ENCODE results near the gene CWF19L2.
"Not testable (repeated sequence)": the region's sequence is repeated elsewhere in the genome, so short reads cannot be mapped to it uniquely, and the experiment has no call there.

CWF19L2 gene

GRCh38 chr11:107430525-107430924, 27.1 kb downstream of the CWF19L2 start:
- no peak for DNase-seq

GRCh38 chr11:107427569-107428180, 29.9 kb downstream of the CWF19L2 start:
- DNase-seq = no peak

GRCh38 chr11:107413352-107413751, 44.3 kb downstream of the CWF19L2 start:
- DNase-seq = no peak

GRCh38 chr11:107408762-107409211, 48.8 kb downstream of the CWF19L2 start:
- no peak for DNase-seq

GRCh38 chr11:107405260-107405659, 52.4 kb downstream of the CWF19L2 start:
- DNase-seq = no peak

- not testable (repeated sequence) for DNase-seq
Observed at GRCh38 chr11:107401131-107401530, 56.5 kb downstream of the CWF19L2 start.

- DNase-seq = no peak
Observed at GRCh38 chr11:107397357-107397756, 60.3 kb downstream of the CWF19L2 start.

GRCh38 chr11:107392611-107393010, 65.0 kb downstream of the CWF19L2 start:
- DNase-seq = no peak

- not testable (repeated sequence) for DNase-seq
Observed at GRCh38 chr11:107390701-107391100, 66.9 kb downstream of the CWF19L2 start.

GRCh38 chr11:107387666-107388065, 70.0 kb downstream of the CWF19L2 start:
- DNase-seq = no peak

GRCh38 chr11:107385361-107385981, 72.2 kb downstream of the CWF19L2 start:
- no peak for DNase-seq

- DNase-seq = no peak
Observed at GRCh38 chr11:107384144-107384852, 73.3 kb downstream of the CWF19L2 start.

- no peak for DNase-seq
Observed at GRCh38 chr11:107372439-107372838, 85.2 kb downstream of the CWF19L2 start.

- DNase-seq = no peak
Observed at GRCh38 chr11:107370390-107370789, 87.2 kb downstream of the CWF19L2 start.

- no peak for DNase-seq
Observed at GRCh38 chr11:107359701-107360100, 97.9 kb downstream of the CWF19L2 start.

- no peak for DNase-seq
Observed at GRCh38 chr11:107357877-107358276, 99.7 kb downstream of the CWF19L2 start.

- DNase-seq = no peak
Observed at GRCh38 chr11:107354780-107355179, 102.8 kb downstream of the CWF19L2 start.

- DNase-seq = no peak
Observed at GRCh38 chr11:107337917-107338316, 119.7 kb downstream of the CWF19L2 start.

GRCh38 chr11:107331728-107332127, 125.9 kb downstream of the CWF19L2 start:
- DNase-seq = no peak

- no peak for DNase-seq
Observed at GRCh38 chr11:107329164-107329563, 128.5 kb downstream of the CWF19L2 start.

- no peak for DNase-seq
Observed at GRCh38 chr11:107316426-107316825, 141.2 kb downstream of the CWF19L2 start.

- DNase-seq = no peak
Observed at GRCh38 chr11:107307991-107308390, 149.6 kb downstream of the CWF19L2 start.

GRCh38 chr11:107301878-107302277, 155.7 kb downstream of the CWF19L2 start:
- no peak for DNase-seq

GRCh38 chr11:107293677-107294344, 163.8 kb downstream of the CWF19L2 start:
- no peak for DNase-seq

All from CD4-positive, alpha-beta T cell treated with Interferon alpha-2 for 1 hour (primary cell).